NOMO-1 (cell line): ENCODE data around the gene ARMC3.
A peak's percentile ranks its signal among the peaks of the same experiment; 100 is the strongest.
"Not testable (repeated sequence)": the region's sequence is repeated elsewhere in the genome, so short reads cannot be mapped to it uniquely, and the experiment has no call there.

Experiments used
- DNase-seq, 2 experiments: peaks; one replicate each; lab custom pipeline; 2025; ENCODE audit not compliant: unreplicated experiment in 2 of 2; lab: John Stamatoyannopoulos, UW

Gene ARMC3

DNA sequence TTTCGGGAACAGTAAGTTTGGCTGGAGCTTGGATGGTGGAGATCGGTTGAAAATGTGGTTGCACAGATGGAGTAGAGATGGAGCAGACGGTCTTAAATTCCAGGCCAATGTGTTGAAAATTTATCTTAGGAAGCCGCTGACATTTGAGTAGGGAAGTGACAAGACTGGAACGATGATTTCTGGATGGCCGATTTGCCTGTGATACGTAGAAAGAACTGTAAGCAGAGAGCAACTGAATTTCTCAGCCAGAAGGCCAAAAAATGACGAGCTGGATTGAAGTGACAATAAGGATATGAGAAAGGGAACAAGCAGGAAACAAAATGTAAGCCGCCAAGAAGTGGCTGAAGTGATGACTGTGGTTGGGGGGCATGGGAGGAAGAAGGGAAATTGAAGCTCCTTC lies 687 bp upstream of the ARMC3 start:
- DNase-seq: no peak

DNA sequence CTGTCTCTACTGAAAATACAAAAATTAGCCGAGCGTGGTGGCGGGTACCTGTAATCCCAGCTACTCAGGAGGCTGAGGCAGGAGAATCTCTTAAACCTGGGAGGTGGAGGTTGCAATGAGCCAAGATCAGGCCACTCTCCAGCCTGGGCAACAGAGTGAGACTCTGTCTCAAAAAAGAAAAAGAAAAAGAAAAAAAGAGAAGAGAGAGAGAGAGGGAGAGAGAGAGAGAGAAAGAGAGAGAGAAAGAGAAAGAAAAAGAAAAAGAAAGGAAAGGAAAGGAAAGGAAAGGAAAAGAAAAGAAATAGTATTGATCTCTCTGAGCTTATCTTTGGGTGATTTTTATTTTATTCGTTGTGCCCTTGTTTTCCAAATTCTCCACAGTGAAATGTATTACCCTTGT lies 1.2 kb downstream of the ARMC3 start:
- not testable (repeated sequence) for DNase-seq

DNA sequence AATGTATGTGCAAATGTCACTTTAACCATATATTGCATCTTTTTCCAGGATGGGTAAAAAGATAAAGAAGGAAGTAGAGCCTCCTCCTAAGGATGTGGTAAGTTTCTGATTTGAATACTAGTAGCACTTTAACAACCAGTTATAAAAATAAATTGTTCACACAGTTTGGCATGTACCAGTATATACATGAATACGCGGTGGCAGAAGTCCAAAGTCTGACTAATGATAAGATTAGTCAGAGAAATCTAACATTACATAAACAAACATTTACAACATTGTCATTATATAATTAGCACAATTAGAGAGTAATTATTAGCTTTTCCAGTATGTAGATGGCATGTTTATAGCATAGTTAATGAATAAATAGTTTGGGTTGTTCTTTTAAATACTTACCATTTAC lies 4.1 kb downstream of the ARMC3 start:
- DNase-seq: no peak

DNA sequence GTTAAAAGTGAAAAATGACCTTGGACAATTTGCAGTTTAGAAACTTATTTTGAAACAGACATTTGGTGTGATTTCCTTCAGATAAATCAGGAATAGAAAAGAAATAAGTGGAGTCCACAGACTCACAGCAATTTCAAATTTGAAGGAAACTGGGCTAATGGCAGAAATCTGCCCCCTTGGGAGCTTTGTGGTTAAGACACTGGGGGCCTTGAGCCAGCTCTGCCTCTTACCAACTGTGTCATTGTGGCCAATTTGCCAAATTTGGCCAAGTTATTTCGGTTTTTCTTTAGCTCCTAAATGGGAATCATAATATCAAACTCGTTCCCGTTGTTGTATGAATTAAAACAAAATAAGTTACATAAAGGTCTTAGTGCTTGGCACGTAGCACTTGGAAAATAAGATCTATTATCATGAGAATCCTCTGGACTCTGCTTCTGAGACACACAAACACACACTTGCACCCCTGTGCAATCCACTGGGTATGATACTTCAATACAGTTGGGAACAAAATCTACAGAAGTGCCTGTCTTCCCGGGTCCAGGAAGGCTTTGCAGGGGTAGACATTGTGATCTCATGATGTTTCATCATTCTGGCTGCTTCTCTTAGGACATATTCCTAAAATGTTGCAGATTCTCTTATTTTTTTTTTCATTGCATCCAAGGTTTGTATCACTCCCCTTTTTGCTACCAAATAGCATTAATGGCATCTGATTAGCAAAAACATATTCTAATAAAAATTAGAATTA lies 4.9 kb downstream of the ARMC3 start:
- no peak for DNase-seq

DNA sequence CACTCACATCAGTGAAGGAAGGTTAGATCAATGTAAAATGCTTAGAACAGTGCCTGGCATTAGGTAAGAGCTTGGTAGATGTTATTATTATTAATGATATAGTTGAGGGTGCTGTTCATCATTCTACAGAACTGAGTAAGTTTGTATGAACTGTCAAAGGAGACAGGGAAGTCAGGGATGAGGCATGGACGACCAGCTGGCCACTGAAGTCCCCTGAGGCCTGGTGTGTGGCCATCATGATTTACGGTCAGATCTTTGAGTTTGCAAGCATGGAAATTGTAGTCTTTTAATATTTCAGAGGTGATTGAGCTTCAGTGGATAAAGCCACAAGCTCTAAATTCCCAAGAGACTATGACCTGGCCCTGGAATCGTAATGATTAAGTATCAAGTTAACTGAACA lies 6.9 kb downstream of the ARMC3 start:
- no peak for DNase-seq

- DNase-seq: no peak
Observed at GRCh38 chr10:22942437-22942836, 14.6 kb downstream of the ARMC3 start.

DNA sequence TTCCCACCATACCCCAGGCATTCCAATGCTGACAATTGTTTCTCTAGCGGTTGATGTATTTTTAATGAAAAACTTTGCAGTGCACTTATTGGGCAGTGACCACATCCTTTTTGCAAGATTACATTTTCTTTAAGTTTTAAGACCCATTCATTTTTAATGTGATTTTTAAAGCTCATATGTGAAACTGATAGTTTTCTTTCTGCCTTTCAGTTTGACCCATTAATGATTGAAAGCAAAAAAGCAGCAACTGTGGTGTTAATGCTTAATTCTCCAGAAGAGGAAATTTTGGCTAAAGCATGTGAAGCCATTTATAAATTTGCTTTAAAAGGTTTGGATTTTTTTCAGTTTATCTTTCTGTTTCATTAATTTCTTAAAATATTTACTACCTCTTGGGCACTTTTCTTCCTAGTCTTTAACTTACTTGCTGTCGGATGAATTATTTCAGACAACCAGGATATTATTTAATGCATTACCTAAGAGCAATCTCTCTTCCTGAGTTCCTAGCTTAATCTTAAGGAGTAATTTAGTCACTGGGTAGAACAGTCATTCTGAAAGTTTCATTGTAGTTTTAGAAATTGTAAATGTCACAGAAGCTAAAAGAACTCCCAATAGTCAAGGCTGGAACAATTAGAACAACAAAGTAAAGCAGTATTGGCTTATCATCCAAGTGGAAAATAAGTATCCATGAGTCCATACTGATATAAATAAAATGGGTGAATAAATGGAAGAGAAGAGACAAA lies 18.3 kb downstream of the ARMC3 start:
- no peak for DNase-seq

GRCh38 chr10:22954970-22955369 lies 27.1 kb downstream of the ARMC3 start:
- no peak for DNase-seq

DNA sequence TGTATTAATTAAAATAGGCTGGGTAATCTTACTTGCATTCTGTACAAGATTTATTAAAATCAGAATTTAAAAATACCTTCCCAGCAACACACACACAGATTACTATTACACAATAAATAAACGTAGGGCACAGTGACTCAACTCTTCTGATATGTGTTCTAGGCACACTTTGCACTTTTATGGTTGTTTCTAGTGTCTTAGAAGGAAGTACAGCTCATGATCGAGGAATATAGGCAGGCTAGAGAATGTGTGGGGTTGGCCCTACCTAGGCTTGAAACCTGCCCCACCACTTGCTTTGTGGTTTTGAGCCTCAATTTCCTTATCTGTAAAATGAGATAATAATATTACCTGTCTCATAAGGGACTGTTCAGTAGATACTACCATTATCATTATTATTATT lies 30.5 kb downstream of the ARMC3 start:
- DNase-seq: no peak

DNA sequence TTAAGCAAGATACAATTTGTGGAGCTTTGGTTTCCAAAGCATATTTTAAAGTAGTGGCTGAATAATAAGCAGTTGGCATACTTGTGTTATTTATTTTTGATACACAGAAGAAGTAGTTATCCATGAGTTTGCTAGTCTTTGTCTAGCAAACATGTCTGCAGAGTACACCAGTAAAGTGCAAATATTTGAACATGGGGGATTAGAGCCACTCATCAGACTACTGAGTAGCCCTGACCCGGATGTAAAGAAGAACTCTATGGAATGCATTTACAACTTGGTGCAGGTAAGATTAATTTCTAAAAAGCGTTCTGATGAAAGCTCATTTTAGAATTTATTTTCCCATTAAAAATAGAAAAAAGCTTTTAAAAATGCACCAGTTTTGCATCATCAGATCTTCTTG lies 31.4 kb downstream of the ARMC3 start:
- DNase-seq: no peak

DNA sequence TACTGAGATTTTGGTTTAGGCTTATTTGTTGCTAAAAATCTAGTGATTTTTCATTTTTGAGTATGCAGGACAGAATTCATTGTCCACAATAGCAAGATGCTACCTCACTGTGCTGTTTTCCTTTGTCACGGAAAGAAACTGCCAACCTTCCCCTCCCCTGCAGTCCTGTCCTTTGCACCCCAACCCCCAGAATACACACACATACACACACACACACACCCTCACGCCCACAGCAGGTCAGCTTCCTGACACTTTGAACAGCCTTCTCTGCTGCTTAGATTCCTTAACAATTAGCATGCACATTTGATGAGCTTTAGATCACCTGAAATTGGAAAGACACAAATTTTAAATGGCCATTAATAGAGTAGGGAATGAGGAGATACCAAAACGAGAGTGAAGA lies 32.1 kb downstream of the ARMC3 start:
- DNase-seq: no peak

GRCh38 chr10:22962817-22963216 lies 35.0 kb downstream of the ARMC3 start:
- peak in 1 of 2 experiments; percentile 9 for DNase-seq

DNA sequence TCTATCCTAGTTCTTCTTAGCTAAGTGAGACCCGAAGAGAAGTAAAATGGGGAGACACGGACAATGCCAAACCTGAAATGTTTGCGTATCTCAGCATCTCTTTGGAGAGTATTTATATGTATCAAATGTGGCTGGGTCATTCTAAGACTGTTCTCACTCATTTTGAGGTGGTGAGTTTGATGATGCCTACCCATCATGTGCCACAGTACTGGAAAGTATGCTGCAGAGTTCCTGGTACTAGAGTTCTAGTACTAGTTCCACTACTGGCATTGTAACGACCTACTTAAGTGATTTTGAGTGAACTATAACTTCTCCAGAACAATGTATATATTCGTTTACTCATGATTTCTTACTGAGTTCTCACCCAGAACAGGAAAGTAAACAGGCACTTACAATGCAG lies 41.9 kb downstream of the ARMC3 start:
- no peak for DNase-seq

- DNase-seq: no peak
Observed at GRCh38 chr10:22976534-22976933, 48.7 kb downstream of the ARMC3 start.

DNA sequence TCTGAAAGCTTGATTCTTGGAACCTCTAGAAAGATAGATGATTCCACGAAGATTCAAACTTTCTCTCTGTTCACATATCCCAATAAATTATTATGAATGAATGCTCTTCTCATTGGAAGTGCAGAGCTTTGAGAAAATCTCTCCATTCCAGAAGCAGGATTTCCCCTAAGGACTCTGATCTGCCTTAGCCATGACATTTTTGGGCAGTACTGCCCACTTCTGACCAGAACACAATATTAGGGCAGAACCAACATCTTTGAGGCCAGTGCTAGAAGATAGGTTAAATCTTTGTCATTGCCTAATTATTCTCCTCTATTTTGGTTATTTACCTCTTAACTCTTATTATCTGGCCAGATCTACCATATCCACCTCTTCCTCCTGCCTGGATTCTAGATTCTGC lies 49.9 kb downstream of the ARMC3 start:
- DNase-seq: no peak

DNA sequence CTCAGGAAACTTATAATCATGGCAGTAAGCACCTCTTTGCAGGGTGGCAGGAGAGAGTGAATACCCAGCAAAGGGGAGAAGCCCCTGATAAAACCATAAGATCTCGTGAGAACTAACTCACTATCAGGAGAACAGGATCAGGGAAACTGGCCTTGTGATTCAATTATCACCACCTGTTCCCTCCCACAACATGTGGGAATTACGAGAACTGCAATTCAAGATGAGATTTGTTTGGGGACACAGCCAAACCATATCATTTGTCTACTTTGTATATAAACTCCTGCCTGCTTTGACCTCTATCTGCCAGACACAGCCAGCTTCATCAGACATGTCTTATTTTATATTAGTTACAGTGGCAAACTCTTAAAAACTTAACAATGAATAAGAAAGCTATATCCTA lies 50.4 kb downstream of the ARMC3 start:
- no peak for DNase-seq

DNA sequence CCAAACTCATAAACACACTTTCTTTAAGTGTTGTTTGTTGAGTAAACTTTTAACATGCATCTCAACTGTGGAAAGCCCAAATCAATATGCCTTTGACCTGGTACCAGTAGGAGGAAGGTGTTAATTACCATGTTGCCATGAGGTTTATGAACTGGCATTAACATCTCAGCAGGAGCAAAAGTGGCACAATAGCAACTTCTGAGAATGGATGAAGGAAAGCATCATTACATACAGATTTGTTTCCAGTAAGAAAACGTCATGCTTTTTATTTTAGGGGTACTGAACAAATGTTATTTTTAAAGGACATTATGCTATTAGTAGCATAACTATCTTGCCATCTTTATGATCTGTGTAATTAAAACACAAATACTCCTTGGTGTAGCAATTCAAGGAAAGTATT lies 51.1 kb downstream of the ARMC3 start:
- no peak for DNase-seq

- DNase-seq: no peak
Observed at GRCh38 chr10:22980822-22981221, 53.0 kb downstream of the ARMC3 start.

GRCh38 chr10:22984066-22984465 lies 56.2 kb downstream of the ARMC3 start:
- DNase-seq: peak in 1 of 2 experiments; percentile 35

- DNase-seq: peak in 1 of 2 experiments; percentile 75
Observed at GRCh38 chr10:22986771-22987542, 59.1 kb downstream of the ARMC3 start.

GRCh38 chr10:22988581-22989360 lies 60.9 kb downstream of the ARMC3 start:
- peak; percentile 50 to 66 for DNase-seq
